SH-SY5Y (cell line): Measurements from ENCODE around the gene CALHM3.

Experiments
- GATA2 ChIP-seq: IDR thresholded peaks from 2 replicates; pipeline ENCODE4 v1.6.1; 2011; ENCODE audit warnings: mild to moderate bottlenecking, low read depth, low read length
- GATA3 ChIP-seq: IDR thresholded peaks from 2 replicates; pipeline ENCODE4 v1.6.1; 2011; ENCODE audit warnings: low read depth, mild to moderate bottlenecking, low read length, moderate library complexity

DNA sequence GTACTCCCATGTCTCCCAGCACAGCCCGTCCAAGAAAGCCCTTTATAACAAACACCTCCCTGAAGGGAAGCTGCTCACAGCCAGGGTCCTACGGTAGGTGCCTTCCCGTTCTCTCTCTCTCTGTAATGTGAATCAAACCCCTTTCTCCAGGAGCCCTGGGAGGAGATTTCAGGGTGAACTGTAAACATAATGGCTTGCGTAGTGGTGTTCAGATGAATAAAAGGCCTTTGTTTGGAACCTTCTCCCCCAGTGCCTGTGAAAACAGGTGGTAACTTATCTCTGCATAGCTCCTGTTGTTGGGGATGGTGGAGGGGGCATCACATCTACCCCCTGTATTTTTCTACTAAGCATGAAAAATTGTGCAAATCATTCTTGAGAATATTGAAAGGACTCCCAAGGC, 39.3 kb downstream of the CALHM3 start:
- TF ChIP-seq GATA2 (no peak), GATA3 (no peak)
